IPS DF 6.9 (cell line): Measurements from ENCODE around the gene FOXO3.

Experiments used
- DNase-seq: peaks from one replicate; pipeline ENCODE4 v3.0.0-alpha.2; 2013; ENCODE audit warnings: low read depth, low spot score
- H3K27ac ChIP-seq: one replicate; pipeline ENCODE4 v1.5.1; 2013; ENCODE audit warnings: low read length, control low read depth
- H3K27me3 ChIP-seq: 2 replicates; pipeline ENCODE4 v1.6.1; 2013; ENCODE audit warnings: mild to moderate bottlenecking, low read length; ENCODE audit not compliant: control insufficient read depth, insufficient read depth
- H3K36me3 ChIP-seq: 2 replicates; pipeline ENCODE4 v1.6.1; 2013; ENCODE audit warnings: low read length; ENCODE audit not compliant: control insufficient read depth, insufficient read depth
- H3K4me1 ChIP-seq: 2 replicates; pipeline ENCODE4 v1.6.1; 2013; ENCODE audit warnings: low read length; ENCODE audit not compliant: control insufficient read depth, insufficient read depth
- H3K4me3 ChIP-seq: 2 replicates; pipeline ENCODE4 v1.5.1; 2013; ENCODE audit warnings: mild to moderate bottlenecking, low read length
- H3K9me3 ChIP-seq: 2 replicates; pipeline ENCODE4 v1.6.1; 2013; ENCODE audit warnings: low read length, inconsistent platforms; ENCODE audit not compliant: control insufficient read depth, insufficient read depth
- WGBS: extraction: QIAGEN DNeasy Blood & Tissue Kit; methylation state at CpG from one replicate; pipeline ENCODE4 v1.1.7; 2013; ENCODE audit warnings: mixed read lengths, missing lambda C conversion rate; ENCODE audit not compliant: insufficient read length, insufficient coverage; 5-methylcytosine and 5-hydroxymethylcytosine counted together

FOXO3 gene

DNA sequence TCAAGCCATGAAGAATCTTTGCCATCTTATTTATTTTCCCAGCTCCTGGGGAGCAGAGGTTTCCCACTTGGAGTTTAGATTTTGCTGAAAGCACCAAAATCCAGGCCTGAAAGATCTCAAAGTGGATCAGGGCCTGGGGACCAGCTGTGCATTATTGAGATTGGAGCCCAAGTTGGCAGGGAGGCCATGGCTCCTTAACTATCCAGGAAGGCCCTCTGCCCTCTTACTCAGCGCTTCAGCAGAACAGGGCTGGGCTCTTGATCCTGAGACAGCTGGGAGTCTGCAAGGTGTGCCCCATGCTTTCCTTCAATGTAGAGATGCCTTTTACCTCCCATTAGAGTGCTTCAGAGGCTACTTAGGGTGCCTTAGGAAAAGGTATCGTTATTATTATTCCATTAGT is 24.6 kb downstream of the FOXO3 start:
- Histone ChIP-seq H3K4me3 (no peak overlapping the region), H3K36me3 (no peaks in the 10 kb centered on the region), H3K9me3 (no peaks in the 10 kb centered on the region), H3K27me3 (no peaks in the 10 kb centered on the region), H3K4me1 (peaks cover 6% of the 10 kb centered on the region; the same call in 1 of the 2 replicates), H3K27ac (no peak overlapping the region)
- no CpG with 5 or more reads among the region's 2 CpGs for WGBS
- no peak for DNase-seq

DNA sequence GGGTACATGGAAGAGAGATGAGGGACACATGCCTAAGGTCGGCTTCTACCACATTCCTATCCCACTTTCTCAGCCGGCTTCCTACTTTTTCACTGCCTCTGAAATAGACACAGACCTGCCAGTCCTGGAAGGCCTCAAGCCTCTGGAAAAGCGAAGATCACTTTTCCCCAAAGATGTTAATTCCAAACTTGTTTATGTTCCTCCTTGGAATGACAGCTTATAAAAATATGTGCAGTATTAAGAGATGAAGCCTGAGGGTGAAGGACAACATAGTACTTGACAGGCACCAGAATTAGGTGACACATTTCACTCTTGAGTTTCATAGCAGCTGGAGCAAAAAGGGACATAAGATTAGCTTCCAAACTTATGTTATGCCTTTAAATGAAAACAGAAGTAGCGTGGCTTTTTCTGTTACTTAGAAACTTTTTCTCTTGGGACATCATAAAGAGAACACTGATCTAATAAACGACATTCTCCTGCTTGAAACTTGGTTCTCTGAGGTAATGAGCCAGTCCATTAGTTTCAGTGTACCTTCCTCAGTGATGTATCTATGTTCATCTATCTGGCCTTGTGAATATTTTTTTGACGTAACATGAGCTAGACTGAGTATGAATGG is 25.3 kb downstream of the FOXO3 start:
- no peaks in the 10 kb centered on the region for H3K27me3 ChIP-seq
- WGBS, result no CpG with 5 or more reads among the region's 6 CpGs
- no peak for DNase-seq
- H3K4me3 ChIP-seq, result no peak overlapping the region
- H3K9me3 ChIP-seq, result no peaks in the 10 kb centered on the region
- H3K36me3 ChIP-seq, result no peaks in the 10 kb centered on the region
- H3K27ac ChIP-seq, result no peak overlapping the region
- peaks cover 6% of the 10 kb centered on the region; the same call in 1 of the 2 replicates for H3K4me1 ChIP-seq

DNA sequence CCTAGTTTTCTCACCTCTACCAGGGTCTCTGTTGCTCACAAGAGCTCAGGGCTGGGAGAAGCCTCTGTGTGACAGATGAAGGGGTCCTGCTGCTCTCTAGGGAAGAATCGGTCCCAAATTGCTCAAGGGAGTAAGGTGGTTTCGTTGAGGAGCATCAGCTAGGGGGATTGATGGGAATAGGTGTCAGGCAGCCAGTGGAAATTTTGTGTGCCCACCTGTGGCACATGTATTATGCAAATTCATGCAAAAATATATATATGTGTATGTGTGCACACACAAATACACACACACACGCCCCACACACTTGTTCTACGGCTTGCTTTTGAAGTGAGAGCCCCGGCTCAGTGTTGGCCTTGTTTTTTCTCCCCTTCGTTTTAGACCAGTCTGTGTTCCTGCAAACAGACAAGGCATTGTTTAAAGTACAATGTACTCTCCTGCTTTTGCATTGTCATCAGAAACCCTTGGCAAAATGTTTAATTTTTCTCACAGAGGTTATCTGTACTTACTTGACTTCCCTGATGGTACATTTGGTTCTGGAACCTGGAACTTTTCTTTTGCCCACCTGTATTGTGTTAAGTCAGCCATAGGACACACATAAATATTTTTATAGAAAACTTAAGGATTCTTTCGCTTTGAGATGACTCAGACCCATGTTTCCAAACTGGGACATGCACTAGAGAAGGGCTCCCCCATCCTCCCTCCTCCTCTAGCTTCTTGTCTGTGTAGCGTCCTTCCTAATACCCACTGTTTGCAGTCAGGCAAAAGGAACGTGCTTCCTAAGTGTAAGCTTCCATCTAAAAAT is 26.7 kb downstream of the FOXO3 start:
- no peaks in the 10 kb centered on the region for H3K36me3 ChIP-seq
- DNase-seq, result no peak
- no peak overlapping the region for H3K27ac ChIP-seq
- no peaks in the 10 kb centered on the region for H3K9me3 ChIP-seq
- no peak overlapping the region for H3K4me3 ChIP-seq
- H3K27me3 ChIP-seq, result no peaks in the 10 kb centered on the region
- WGBS, result no CpG with 5 or more reads among the region's 9 CpGs
- peaks cover 6% of the 10 kb centered on the region; the same call in 1 of the 2 replicates for H3K4me1 ChIP-seq

DNA sequence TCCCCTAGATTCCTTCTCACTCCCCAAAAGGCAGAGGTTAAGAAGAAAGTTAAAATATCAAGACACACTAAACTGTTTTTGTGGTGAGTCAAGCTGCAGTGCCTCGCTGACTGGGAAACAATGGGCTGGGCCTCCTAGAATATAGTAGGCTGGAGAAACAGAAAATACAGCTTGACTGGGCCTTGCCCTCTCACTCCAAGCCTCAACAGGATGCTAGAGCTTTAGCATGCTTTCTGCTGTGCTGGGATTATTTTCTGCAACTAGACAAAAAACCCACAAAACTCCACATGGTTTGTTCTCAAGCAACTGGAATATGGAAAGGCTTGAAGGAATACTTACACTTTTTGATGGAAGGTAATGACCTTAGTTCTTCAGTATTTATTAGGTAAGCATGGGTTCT is 27.9 kb downstream of the FOXO3 start:
- H3K4me1 ChIP-seq, result peaks cover 3% of the 10 kb centered on the region; the same call in 1 of the 2 replicates
- DNase-seq, result no peak
- H3K27ac ChIP-seq, result no peak overlapping the region
- H3K27me3 ChIP-seq, result no peaks in the 10 kb centered on the region
- WGBS, result no CpG with 5 or more reads among the region's 1 CpG
- no peaks in the 10 kb centered on the region for H3K9me3 ChIP-seq
- no peaks in the 10 kb centered on the region for H3K36me3 ChIP-seq
- no peak overlapping the region for H3K4me3 ChIP-seq

DNA sequence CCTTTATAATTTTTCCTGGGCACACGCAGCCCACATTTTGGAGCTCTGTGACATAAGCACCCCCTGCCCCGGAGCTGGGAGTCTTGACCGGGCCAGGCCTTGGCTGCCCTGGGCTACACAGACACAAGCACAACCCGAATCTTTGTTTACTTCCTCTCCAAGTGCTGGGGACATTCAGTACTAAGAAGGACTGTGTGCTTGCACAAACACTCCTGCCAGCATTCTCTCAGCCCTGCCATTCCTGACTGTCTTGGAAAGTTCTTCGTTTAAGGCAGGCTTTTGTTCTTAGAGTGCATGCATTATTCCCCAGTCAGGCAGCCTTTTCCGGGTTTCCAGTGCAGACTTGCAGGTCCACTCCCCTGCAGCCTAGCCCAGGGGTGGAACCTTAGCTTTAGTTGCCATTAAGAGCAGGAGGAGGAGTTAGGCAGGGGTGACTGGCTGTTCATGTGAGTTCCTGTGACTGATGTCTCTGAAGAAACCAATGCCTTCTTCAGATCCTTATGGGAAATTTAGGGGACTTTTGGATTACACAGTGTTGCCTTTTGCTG is 28.6 kb downstream of the FOXO3 start:
- no peaks in the 10 kb centered on the region for H3K36me3 ChIP-seq
- no peak overlapping the region for H3K4me3 ChIP-seq
- peaks cover 3% of the 10 kb centered on the region; the same call in 1 of the 2 replicates for H3K4me1 ChIP-seq
- no peaks in the 10 kb centered on the region for H3K27me3 ChIP-seq
- H3K9me3 ChIP-seq, result no peaks in the 10 kb centered on the region
- WGBS, result no CpG with 5 or more reads among the region's 6 CpGs
- H3K27ac ChIP-seq, result no peak overlapping the region
- DNase-seq, result peak; percentile 54

DNA sequence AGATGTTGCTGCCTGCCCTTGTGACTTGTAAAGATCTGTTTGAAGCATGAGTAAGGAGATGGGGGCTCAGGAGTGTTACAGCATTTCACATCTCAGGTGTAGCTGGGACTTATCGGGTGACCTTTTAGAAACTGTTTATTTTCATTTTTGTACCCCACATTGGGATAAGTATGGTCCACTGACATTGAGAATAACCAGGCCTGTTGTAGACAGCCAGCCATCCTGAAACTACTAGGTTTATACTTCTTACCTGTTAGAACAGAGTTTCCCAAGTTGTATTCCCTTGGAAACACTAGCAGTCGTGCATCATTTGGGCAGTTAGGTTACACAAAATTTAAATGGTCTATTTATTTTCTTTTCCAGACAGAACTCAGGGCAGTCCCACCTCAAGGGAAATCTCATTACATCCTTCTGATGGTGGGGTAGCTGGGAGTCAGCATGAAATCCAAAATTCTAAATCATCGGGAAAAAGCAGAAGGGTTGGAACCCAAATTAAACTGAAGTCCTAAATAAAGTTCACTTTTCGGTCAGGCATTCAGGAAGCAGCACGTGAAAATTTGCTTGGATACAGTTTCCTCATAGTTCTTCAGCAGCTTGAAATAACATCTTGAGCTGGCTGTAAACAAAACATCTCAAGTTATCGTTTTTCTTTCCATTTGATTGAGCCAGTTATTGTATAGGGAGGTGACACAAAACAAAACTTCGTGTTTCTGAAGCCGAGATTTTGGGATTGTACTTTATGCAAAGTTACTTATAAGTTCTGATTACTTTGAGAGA is 30.5 kb downstream of the FOXO3 start:
- DNase-seq, result no peak
- no peak overlapping the region for H3K27ac ChIP-seq
- H3K36me3 ChIP-seq, result no peaks in the 10 kb centered on the region
- WGBS, result no CpG with 5 or more reads among the region's 8 CpGs
- no peaks in the 10 kb centered on the region for H3K27me3 ChIP-seq
- peaks cover 3% of the 10 kb centered on the region; the same call in 1 of the 2 replicates for H3K4me1 ChIP-seq
- no peaks in the 10 kb centered on the region for H3K9me3 ChIP-seq
- no peak overlapping the region for H3K4me3 ChIP-seq

DNA sequence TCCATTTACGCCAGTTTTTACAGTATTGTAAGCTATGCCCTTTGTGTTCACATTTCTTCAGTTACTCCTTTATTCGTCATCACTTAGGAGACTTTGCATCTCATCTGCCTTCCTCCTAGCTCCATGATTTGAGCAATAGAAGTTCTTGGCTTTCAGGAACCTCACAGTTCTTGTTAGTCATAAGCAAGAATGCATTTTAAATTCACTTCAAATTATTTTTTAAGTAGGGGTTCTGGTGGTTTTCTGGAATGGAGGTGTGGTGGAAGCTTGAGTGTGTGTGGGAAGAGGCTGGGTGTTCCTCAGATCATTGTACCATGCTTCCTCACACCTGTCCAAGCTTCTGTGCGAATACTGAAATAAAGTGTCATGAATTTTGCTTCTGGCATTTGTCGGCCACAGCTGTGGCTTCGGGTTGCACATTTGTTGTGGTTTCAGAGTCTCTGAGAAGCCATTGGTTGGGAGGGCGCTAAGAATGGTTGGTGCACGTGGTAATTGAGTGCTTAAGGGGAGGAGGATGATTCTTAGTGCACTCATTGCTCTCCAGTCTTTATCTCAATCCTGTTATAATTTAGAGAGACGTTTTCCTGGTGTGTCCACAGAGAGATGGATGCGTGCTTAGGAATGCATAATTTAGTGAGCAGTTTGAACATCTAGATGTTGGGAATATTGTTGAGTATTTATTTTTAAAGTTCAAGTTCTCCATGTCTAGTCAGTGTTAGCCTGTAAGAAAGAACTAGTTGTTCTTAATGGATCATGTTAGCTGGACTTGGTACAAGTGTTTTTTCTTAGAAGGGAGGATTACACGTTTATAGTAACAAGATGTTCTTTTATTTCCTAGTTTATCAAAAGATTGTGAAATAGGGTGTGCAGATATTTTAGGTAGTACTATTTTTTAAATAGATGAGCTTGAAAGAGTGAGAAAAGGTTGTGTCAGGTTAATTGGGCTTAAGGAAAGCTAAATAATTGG is 31.9 kb downstream of the FOXO3 start:
- Histone ChIP-seq H3K27me3 (no peaks in the 10 kb centered on the region), H3K4me1 (peaks cover 3% of the 10 kb centered on the region; the same call in 1 of the 2 replicates), H3K9me3 (no peaks in the 10 kb centered on the region), H3K36me3 (no peaks in the 10 kb centered on the region), H3K27ac (no peak overlapping the region), H3K4me3 (no peak overlapping the region)
- no peak for DNase-seq
- WGBS, result no CpG with 5 or more reads among the region's 10 CpGs

DNA sequence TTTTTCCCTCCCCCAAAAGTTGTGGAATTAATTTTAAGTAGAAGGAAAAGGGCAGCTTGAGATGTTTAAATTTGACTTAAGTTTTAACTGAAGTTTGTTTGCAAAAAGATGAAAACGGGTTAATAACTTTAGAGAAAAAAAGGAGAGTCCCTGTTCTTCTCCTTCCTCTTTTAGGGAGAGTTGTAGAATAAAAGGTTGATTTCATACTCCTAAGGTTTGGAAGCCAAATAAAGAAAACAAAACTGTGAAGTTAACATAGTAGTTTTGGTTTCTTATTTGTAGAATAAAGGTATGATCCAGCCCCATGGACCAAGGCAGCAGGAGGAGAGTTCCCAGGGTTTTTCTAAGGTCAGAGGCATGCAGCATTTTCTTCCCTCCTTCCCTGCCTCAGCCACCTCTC is 33.4 kb downstream of the FOXO3 start:
- Histone ChIP-seq H3K4me3 (no peak overlapping the region), H3K27me3 (no peaks in the 10 kb centered on the region), H3K4me1 (peaks cover 2% of the 10 kb centered on the region; the same call in 1 of the 2 replicates), H3K9me3 (no peaks in the 10 kb centered on the region), H3K36me3 (no peaks in the 10 kb centered on the region), H3K27ac (no peak overlapping the region)
- no CpG with 5 or more reads among the region's 1 CpG for whole genome bisulfite sequencing
- DNase-seq, result no peak

DNA sequence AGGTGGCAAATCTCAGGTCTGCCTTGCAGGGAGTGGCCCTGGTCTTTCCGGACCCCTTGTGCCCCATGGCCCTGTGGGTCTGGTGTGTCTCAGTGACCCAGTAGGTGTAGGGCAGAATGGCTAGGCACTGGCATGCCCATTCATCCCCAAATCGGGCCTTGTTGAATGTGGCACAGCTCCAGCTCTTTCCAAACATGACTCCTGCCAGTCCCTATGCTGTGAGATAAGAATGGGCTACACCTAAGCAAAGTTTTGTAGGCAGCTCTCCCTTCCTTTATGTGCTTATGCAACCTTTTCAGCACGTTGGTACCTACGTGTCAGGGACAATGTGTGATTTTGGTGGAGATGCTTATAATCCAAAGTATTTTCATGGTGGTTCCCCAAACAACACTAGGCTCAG is 33.9 kb downstream of the FOXO3 start:
- no peak overlapping the region for H3K4me3 ChIP-seq
- no peaks in the 10 kb centered on the region for H3K9me3 ChIP-seq
- WGBS, result no CpG with 5 or more reads among the region's 4 CpGs
- no peak overlapping the region for H3K27ac ChIP-seq
- no peak for DNase-seq
- no peaks in the 10 kb centered on the region for H3K27me3 ChIP-seq
- no peaks in the 10 kb centered on the region for H3K36me3 ChIP-seq
- no peaks in the 10 kb centered on the region; the same call in 1 of the 2 replicates for H3K4me1 ChIP-seq
